BJ (cell line): ENCODE measurements around the gene ADGRV1. TPM values are rescaled to one million over a fixed set of nuclear protein-coding genes. Genes with fewer than 3 reads are reported as not detected.
"Not testable (repeated sequence)": the region's sequence is repeated elsewhere in the genome, so short reads cannot be mapped to it uniquely, and the experiment has no call there.

ENCODE experiments used
- CTCF ChIA-PET: fragments of 350-600 bp; formaldehyde crosslinking; extraction: SDS; loops from one replicate; lab custom pipeline; 2021; ENCODE audit warnings: antibody characterized with exemption, inconsistent platforms; lab: Yijun Ruan, JAX
- POLR2A ChIA-PET: fragments of 300-600 bp; sonication (Branson Sonifier 250); formaldehyde crosslinking; extraction: SDS; loops from one replicate; lab custom pipeline; 2021; ENCODE audit warnings: antibody characterized with exemption; lab: Charles Lee
- DNase-seq: peaks from one replicate; pipeline ENCODE4 v3.0.0-alpha.2; 2011; ENCODE audit warnings: low read depth
- H3K27me3 ChIP-seq: 2 replicates; pipeline ENCODE4 v1.6.0; 2011; ENCODE audit warnings: low read length; ENCODE audit not compliant: control insufficient read depth, insufficient read depth
- H3K36me3 ChIP-seq: 2 replicates; pipeline ENCODE4 v1.5.1; 2011; ENCODE audit warnings: low read length; ENCODE audit not compliant: control insufficient read depth, insufficient read depth
- H3K4me3 ChIP-seq: 2 replicates; pipeline ENCODE4 v1.5.1; 2011; ENCODE audit warnings: low read depth, mild to moderate bottlenecking, control low read depth, low read length
- CTCF ChIP-seq: IDR thresholded peaks from 2 replicates; pipeline ENCODE4 v1.5.1; 2011; ENCODE audit warnings: low read depth, mild to moderate bottlenecking, control low read depth, inconsistent platforms, low read length, moderate library complexity; ENCODE audit not compliant: insufficient read depth
- polyA plus RNA-seq: library from polyadenylated mRNA; depleted of rRNA; stranded (reverse); fragments of >200 nt; gene quantifications from 2 replicates; pipeline ENCODE4 v1.2.3, GENCODE V29; 2011

The ADGRV1 gene
- polyA plus RNA-seq, 1 experiment = 0.15 TPM

DNA sequence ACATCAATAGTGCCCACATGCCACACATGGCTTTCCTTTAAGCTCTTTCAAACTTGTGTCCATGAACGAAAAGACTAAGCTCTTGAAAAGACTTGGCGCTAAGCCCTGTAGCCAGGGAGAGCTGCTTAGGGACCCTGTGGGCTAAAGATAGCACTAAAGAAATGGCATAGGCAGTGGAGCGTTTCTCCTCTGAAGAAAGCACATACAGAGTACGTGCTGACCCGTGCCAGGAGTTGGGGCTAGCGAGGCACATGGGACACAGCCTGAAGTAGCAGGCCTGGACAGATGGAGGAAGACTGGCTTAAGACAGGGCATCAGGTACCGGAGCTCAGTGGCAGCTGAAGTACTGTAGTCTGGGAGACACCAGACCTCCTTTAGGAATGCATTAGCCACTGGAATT is 39.7 kb downstream of the ADGRV1 start:
- no peaks in the 10 kb centered on the region for H3K27me3 ChIP-seq
- ChIA-PET CTCF (interaction anchor here (0.9 kb wide), 1 partner anchor 76 kb away, joined by 3 read pairs; no protein-coding TSS in a partner anchor), POLR2A (no interaction called here)

GRCh38 chr5:90600307-90600706 is 41.7 kb downstream of the ADGRV1 start:
- POLR2A ChIA-PET, CTCF ChIA-PET, H3K27me3 ChIP-seq, H3K36me3 ChIP-seq, DNase-seq, H3K4me3 ChIP-seq: not testable (repeated sequence)

More for the DNA sequence above, 39.7 kb downstream of the ADGRV1 start:
- Histone ChIP-seq H3K4me3 (no peak overlapping the region), H3K36me3 (no peaks in the 10 kb centered on the region)
- TF ChIP-seq CTCF = no peak
- DNase-seq = no peak

DNA sequence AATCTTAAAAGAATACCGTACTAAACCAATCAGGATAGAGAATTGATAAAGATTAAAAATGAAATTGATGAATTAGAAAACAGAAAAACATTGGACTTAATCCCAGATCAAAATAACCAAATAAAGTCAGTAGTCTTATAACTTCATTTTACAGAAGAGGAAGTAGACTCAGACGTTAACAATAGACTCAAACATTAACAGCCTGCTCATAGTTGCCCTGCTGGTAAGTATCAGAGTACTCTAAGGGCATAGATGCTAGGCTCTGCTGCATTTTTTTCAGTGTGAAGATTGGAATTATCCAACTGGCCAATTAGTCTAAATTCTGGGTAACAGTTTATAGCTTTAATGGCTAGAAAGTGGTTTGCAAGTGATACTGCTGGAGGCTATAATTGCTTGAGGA is 42.9 kb downstream of the ADGRV1 start:
- ChIA-PET POLR2A (no interaction called here), CTCF (no interaction called here)
- Histone ChIP-seq H3K27me3 (no peaks in the 10 kb centered on the region), H3K4me3 (no peak overlapping the region), H3K36me3 (no peaks in the 10 kb centered on the region)
- TF ChIP-seq CTCF = no peak
- no peak for DNase-seq

DNA sequence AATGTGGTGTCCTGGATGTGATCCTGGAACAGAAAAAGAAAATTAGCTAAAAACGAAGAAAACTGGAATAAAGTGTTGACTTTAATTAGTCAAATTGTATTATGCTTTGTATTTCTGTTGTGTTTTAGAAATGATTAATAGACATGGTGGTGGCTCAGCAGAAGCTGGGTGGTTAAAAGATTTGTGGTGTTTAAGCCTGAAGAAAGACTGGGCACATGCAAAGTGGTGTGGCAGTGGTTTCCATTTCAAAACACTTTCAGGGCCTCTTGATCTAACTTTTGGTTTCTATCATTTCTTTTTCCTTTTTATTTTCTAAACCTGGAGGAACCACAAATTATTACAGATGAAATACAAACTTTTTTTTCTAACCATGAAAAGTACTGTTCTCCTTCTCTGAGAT is 44.1 kb downstream of the ADGRV1 start:
- Histone ChIP-seq H3K27me3 (no peaks in the 10 kb centered on the region), H3K4me3 (no peak overlapping the region), H3K36me3 (no peaks in the 10 kb centered on the region)
- no peak for DNase-seq
- no peak for TF ChIP-seq CTCF
- POLR2A ChIA-PET = no interaction called here
- CTCF ChIA-PET = interaction anchor here (3.8 kb wide), 1 partner anchor 163 kb away, joined by 22 read pairs; no protein-coding TSS in a partner anchor

DNA sequence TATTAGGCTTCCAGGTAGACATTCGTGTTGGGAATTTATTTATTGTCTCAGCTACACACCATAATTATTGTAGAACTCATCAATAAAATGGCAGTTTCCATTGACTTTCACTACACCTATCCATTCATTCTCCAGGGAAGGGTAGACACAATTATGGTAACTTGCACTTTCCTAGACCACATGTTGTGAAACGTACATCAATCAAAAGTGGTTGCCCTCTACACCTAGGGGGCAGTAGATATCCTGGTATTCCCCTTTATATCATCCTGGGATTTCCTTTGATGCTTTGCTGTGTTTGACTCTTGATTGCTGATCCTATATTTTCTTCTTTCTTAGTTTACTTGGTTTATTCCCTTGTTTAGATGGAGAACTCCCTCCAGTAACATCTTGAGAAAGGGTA is 47.9 kb downstream of the ADGRV1 start:
- CTCF ChIA-PET = no interaction called here
- Histone ChIP-seq H3K27me3 (no peaks in the 10 kb centered on the region), H3K36me3 (no peaks in the 10 kb centered on the region), H3K4me3 (no peak overlapping the region)
- TF ChIP-seq CTCF = 0 out of 2 replicates have a peak, but pooled peaks have one; percentile 6
- POLR2A ChIA-PET = no interaction called here
- DNase-seq = no peak

DNA sequence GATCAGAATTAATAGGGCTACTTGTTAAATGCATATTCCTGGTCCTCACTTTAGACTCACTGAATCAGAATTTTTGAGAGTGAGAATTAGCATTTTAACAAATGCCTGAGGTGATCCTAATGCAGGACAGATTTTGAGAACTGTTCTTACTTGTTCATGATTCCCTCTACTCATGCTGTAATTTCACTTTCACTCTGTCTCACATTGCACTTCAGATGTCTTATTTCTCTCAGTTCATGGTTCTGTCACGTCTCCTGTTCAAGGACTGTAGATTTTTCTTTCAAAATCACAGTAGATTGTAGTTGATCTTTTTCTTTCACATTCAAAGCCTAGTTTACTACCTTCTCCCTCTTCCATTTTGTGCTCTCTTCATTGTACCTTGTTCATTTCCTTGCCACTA is 54.3 kb downstream of the ADGRV1 start:
- no peak for TF ChIP-seq CTCF
- Histone ChIP-seq H3K36me3 (no peaks in the 10 kb centered on the region), H3K4me3 (no peak overlapping the region), H3K27me3 (no peaks in the 10 kb centered on the region)
- no peak for DNase-seq
- CTCF ChIA-PET = no interaction called here
- POLR2A ChIA-PET = no interaction called here
